H1 (cell line): Measurements from ENCODE around the gene GRID1. TPM values are rescaled to one million over a fixed set of nuclear protein-coding genes. Genes with fewer than 3 reads are reported as not detected.

Source experiments
- CTCF ChIA-PET: fragments of 300-600 bp; sonication (Branson Sonifier 250); formaldehyde crosslinking; loops from one replicate; lab custom pipeline; 2021; ENCODE audit not compliant: partially characterized antibody; lab: Charles Lee
- POLR2A ChIA-PET: fragments of 300-600 bp; sonication (Branson Sonifier 250); formaldehyde crosslinking; loops from one replicate; lab custom pipeline; 2021; ENCODE audit warnings: inconsistent platforms; ENCODE audit not compliant: partially characterized antibody; lab: Charles Lee
- DNase-seq, 2 experiments: peaks; one replicate each; pipeline versions ENCODE4 v3.0.0 to v3.0.0-alpha.2; 2010 to 2022; ENCODE audit warnings: low spot score in 2 of 2, low read depth in 1 of 2, mixed read lengths in 1 of 2
- FAIRE-seq: peaks from 2 replicates; lab custom pipeline; 2011; peaks lifted over from hg19 to GRCh38; lab: Jason Lieb, UNC
- H2AFZ ChIP-seq: 2 replicates; pipeline ENCODE4 v1.8.1; 2012; ENCODE audit warnings: low read length, inconsistent platforms
- H2AK5ac ChIP-seq: 2 replicates; pipeline ENCODE4 v1.6.1; 2013; ENCODE audit warnings: low read depth, low read length
- H2BK120ac ChIP-seq: replicated peaks from 2 replicates; pipeline ENCODE3; 2013; ENCODE audit warnings: low read depth, low read length, inconsistent platforms
- H2BK12ac ChIP-seq: 2 replicates; pipeline ENCODE4 v1.6.1; 2013; ENCODE audit warnings: low read depth, low read length
- H2BK15ac ChIP-seq: 2 replicates; pipeline ENCODE4 v1.6.1; 2013; ENCODE audit warnings: low read length
- H2BK20ac ChIP-seq: 2 replicates; pipeline ENCODE4 v1.6.1; 2013; ENCODE audit warnings: low read length
- H2BK5ac ChIP-seq: 2 replicates; pipeline ENCODE4 v1.6.1; 2013; ENCODE audit warnings: low read depth, low read length
- H3K14ac ChIP-seq: 2 replicates; pipeline ENCODE4 v1.6.1; 2013; ENCODE audit warnings: inconsistent platforms; ENCODE audit not compliant: insufficient read length
- H3K18ac ChIP-seq: 2 replicates; pipeline ENCODE4 v1.6.1; 2013; ENCODE audit warnings: low read length; ENCODE audit errors: extremely low read depth
- H3K23ac ChIP-seq: 2 replicates; pipeline ENCODE4 v1.6.1; 2013; ENCODE audit warnings: inconsistent platforms; ENCODE audit not compliant: insufficient read length
- H3K23me2 ChIP-seq: 2 replicates; pipeline ENCODE4 v1.6.1; 2013; ENCODE audit warnings: low read depth, low read length
- H3K27ac ChIP-seq: 2 replicates; pipeline ENCODE4 v1.6.1; 2011; ENCODE audit warnings: low read depth, low read length, inconsistent platforms
- H3K27me3 ChIP-seq, 4 experiments: replicated peaks in 1 of 4; 1 replicate in 1 of 4; 2 replicates in 3 of 4; pipeline versions ENCODE4 v1.6.1 to v1.8.1; 2011 to 2013; ENCODE audit warnings: low read length in 3 of 4, mild to moderate bottlenecking in 3 of 4, inconsistent platforms in 2 of 4, mixed read lengths in 2 of 4, moderate library complexity in 1 of 4; ENCODE audit not compliant: control insufficient read depth in 3 of 4, insufficient read depth in 3 of 4; ENCODE audit errors: extremely low read depth in 1 of 4
- H3K36me3 ChIP-seq, 4 experiments: 2 replicates each; pipeline versions ENCODE4 v1.6.1 to v1.8.1; 2011 to 2013; ENCODE audit warnings: mild to moderate bottlenecking in 4 of 4, low read length in 3 of 4, moderate library complexity in 2 of 4, control low read depth in 1 of 4, inconsistent platforms in 1 of 4; ENCODE audit not compliant: insufficient read depth in 4 of 4, control insufficient read depth in 2 of 4
- H3K4ac ChIP-seq: replicated peaks from 2 replicates; pipeline ENCODE3; 2013; ENCODE audit warnings: low read length, low read depth, mixed read lengths, inconsistent platforms; ENCODE audit not compliant: insufficient read length
- H3K4me1 ChIP-seq, 4 experiments: replicated peaks in 1 of 4; 1 replicate in 1 of 4; 2 replicates in 3 of 4; pipeline versions ENCODE4 v1.6.1 to v1.8.1; 2011 to 2013; ENCODE audit warnings: low read length in 3 of 4, inconsistent platforms in 2 of 4, mixed read lengths in 1 of 4; ENCODE audit not compliant: insufficient read depth in 4 of 4, control insufficient read depth in 3 of 4
- H3K4me2 ChIP-seq, 2 experiments: 2 replicates each; pipeline versions ENCODE4 v1.6.1 to v1.8.1; 2011 to 2013; ENCODE audit warnings: low read depth in 2 of 2, low read length in 2 of 2, control low read depth in 1 of 2, inconsistent platforms in 1 of 2, mild to moderate bottlenecking in 1 of 2; ENCODE audit not compliant: insufficient read depth in 1 of 2
- H3K4me3 ChIP-seq, 4 experiments: fragments of 200-600, 300-600 bp in 1 of 4; sonication (generic), shearing (Covaris generic), sonication (Bioruptor Twin) in 1 of 4; 2 replicates each; pipeline versions ENCODE4 v1.5.1 to v1.8.1; 2011 to 2016; ENCODE audit warnings: low read length in 4 of 4, low read depth in 3 of 4, control low read depth in 2 of 4, inconsistent platforms in 2 of 4, mild to moderate bottlenecking in 2 of 4, mixed read lengths in 1 of 4, moderate library complexity in 1 of 4; ENCODE audit not compliant: insufficient read depth in 2 of 4; ENCODE audit errors: extremely low read depth in 1 of 4
- H3K56ac ChIP-seq: replicated peaks from 2 replicates; pipeline ENCODE3; 2013; ENCODE audit warnings: low read depth, mild to moderate bottlenecking, mixed read lengths, low read length, inconsistent platforms; ENCODE audit not compliant: insufficient read length
- H3K79me1 ChIP-seq: 2 replicates; pipeline ENCODE4 v1.6.1; 2013; ENCODE audit warnings: low read depth, low read length, control low read depth
- H3K79me2 ChIP-seq, 2 experiments: 2 replicates each; pipeline versions ENCODE4 v1.6.1 to v1.8.1; 2012 to 2013; ENCODE audit warnings: low read length in 2 of 2, mild to moderate bottlenecking in 2 of 2, inconsistent platforms in 1 of 2; ENCODE audit not compliant: insufficient read depth in 2 of 2, control insufficient read depth in 1 of 2
- H3K9ac ChIP-seq, 4 experiments: replicated peaks in 1 of 4; 1 replicate in 1 of 4; 2 replicates in 3 of 4; pipeline versions ENCODE4 v1.6.1 to v1.8.1; 2011 to 2013; ENCODE audit warnings: low read depth in 3 of 4, low read length in 3 of 4, control low read depth in 2 of 4, mild to moderate bottlenecking in 2 of 4, moderate library complexity in 2 of 4, inconsistent platforms in 1 of 4; ENCODE audit errors: extremely low read depth in 1 of 4
- H3K9me3 ChIP-seq, 2 experiments: 2 replicates each; pipeline versions ENCODE4 v1.6.1 to v1.8.1; 2012 to 2013; ENCODE audit warnings: mild to moderate bottlenecking in 2 of 2, moderate library complexity in 2 of 2, control low read depth in 1 of 2, inconsistent platforms in 1 of 2, low read depth in 1 of 2, low read length in 1 of 2, mixed read lengths in 1 of 2; ENCODE audit not compliant: insufficient read depth in 2 of 2
- H4K20me1 ChIP-seq, 2 experiments: replicated peaks in 1 of 2; 2 replicates each; pipeline versions ENCODE3 to v1.8.1; 2011 to 2013; ENCODE audit warnings: inconsistent platforms in 2 of 2, low read length in 2 of 2, mild to moderate bottlenecking in 1 of 2; ENCODE audit not compliant: insufficient read depth in 2 of 2, control insufficient read depth in 1 of 2
- H4K5ac ChIP-seq: 2 replicates; pipeline ENCODE4 v1.6.1; 2013; ENCODE audit warnings: low read length, low read depth, mixed read lengths, inconsistent platforms; ENCODE audit not compliant: insufficient read length
- H4K8ac ChIP-seq: 2 replicates; pipeline ENCODE4 v1.8.0; 2013; ENCODE audit warnings: mild to moderate bottlenecking, moderate library complexity, low read length, inconsistent platforms; ENCODE audit not compliant: insufficient read depth; ENCODE audit errors: extremely low read depth
- H4K91ac ChIP-seq: replicated peaks from 2 replicates; pipeline ENCODE3; 2013; ENCODE audit warnings: low read length, mixed read lengths, inconsistent platforms; ENCODE audit not compliant: insufficient read length
- BACH1 ChIP-seq: IDR thresholded peaks from 2 replicates; pipeline ENCODE4 v1.6.1; 2012; ENCODE audit warnings: low read length, improper control_type of control experiment
- BCL11A ChIP-seq, 2 experiments: IDR thresholded peaks; one replicate each; pipeline ENCODE4 v1.6.1; 2011; ENCODE audit warnings: low read depth in 2 of 2, low read length in 2 of 2, mild to moderate bottlenecking in 2 of 2
- JUN ChIP-seq: IDR thresholded peaks from 2 replicates; pipeline ENCODE4 v1.6.1; 2011; ENCODE audit warnings: low read depth, mild to moderate bottlenecking, improper control_type of control experiment, low read length
- PHF8 ChIP-seq: fragments of 200-600 bp; sonication (generic); conservative IDR thresholded peaks from 2 replicates; pipeline ENCODE4 v1.7.1; 2012; ENCODE audit warnings: low read depth, mild to moderate bottlenecking, inconsistent platforms, low read length, moderate library complexity
- POLR2AphosphoS5 ChIP-seq: IDR thresholded peaks from 2 replicates; pipeline ENCODE4 v1.6.1; 2011; ENCODE audit warnings: low read depth, low read length
- SIX5 ChIP-seq: IDR thresholded peaks from 2 replicates; pipeline ENCODE4 v1.6.1; 2011; ENCODE audit warnings: mild to moderate bottlenecking, low read depth, low read length
- WGBS, 2 experiments: shearing (Covaris generic) in 1 of 2; methylation state at CpG; one replicate each; pipeline versions ENCODE4 v1.1.6 to v1.1.7; 2013 to 2015; ENCODE audit warnings: low lambda C conversion rate in 2 of 2, mixed read lengths in 2 of 2, inconsistent platforms in 1 of 2, low coverage in 1 of 2, missing lambda C conversion rate in 1 of 2; ENCODE audit not compliant: insufficient replicate concordance in 2 of 2, insufficient coverage in 1 of 2, insufficient read length in 1 of 2; ENCODE audit errors: extremely low coverage in 1 of 2, missing lambda C conversion rate in 1 of 2; 5-methylcytosine and 5-hydroxymethylcytosine counted together
- polyA plus RNA-seq, 7 experiments: library from polyadenylated mRNA; depleted of rRNA in 3 of 7; stranded (reverse) in 5 of 7; unstranded in 2 of 7; fragments of >200 nt in 5 of 7; fragments of 200-250 nt in 2 of 7; gene quantifications; 1 replicate in 5 of 7; 2 replicates in 1 of 7; 4 replicates in 1 of 7; pipeline versions ENCODE4 v1.2.1 to v1.2.3, GENCODE V29; 2011 to 2013; ENCODE audit warnings: missing spikeins in 2 of 7, mixed read lengths in 2 of 7
- total RNA-seq: library from RNA; stranded (reverse); fragmentation: NEBNext Ultra II Directional; extraction: Animal tissue kit (Norgen Biotek cat#: 25700); gene quantifications from 2 replicates; pipeline ENCODE4 v1.2.1, GENCODE V29; 2021

Gene GRID1
- total and polyA plus RNA-seq, 2 of the 8 experiments (the other 6 are each of a cell fraction or from before 2014, with no cell fraction given) = 0.22 to 0.30 TPM

GRCh38 chr10:85598646-85599045 lies 767.9 kb downstream of the GRID1 start:
- no peak overlapping the region for H4K91ac ChIP-seq
- H3K4me3 ChIP-seq = no peak overlapping the region
- WGBS, 2 experiments = 89% methylated on average over 6 of the region's 6 CpGs; no CpG with 5 or more reads in 1 of the 2 experiments
- no peaks in the 10 kb centered on the region; a peak in 1 of 4 replicates for H3K9me3 ChIP-seq
- H3K79me1 ChIP-seq = no peaks in the 10 kb centered on the region
- no peak overlapping the region for H2BK5ac ChIP-seq
- CTCF ChIA-PET = interaction anchor here (1.0 kb wide), 1 partner anchor 15 kb away, joined by 3 read pairs; no protein-coding TSS in a partner anchor
- no peaks in the 10 kb centered on the region for H3K27me3 ChIP-seq
- no peak overlapping the region for H3K18ac ChIP-seq
- no peak overlapping the region for H2BK15ac ChIP-seq
- POLR2A ChIA-PET = no interaction called here
- peaks cover 2% of the 10 kb centered on the region; the same call in 1 of the 2 replicates for H3K23me2 ChIP-seq
- peak in 1 of 2 experiments; percentile 17 for DNase-seq
- peaks cover 0 to 2% (median 0%) of the 10 kb centered on the region in 4 experiments; a peak in 1 of 7 replicates for H3K4me1 ChIP-seq
- H3K56ac ChIP-seq = no peak overlapping the region
- H3K4ac ChIP-seq = no peak overlapping the region
- H4K8ac ChIP-seq = no peak overlapping the region
- H3K14ac ChIP-seq = no peak overlapping the region
- H2AFZ ChIP-seq = no peak overlapping the region
- no peak overlapping the region for H3K9ac ChIP-seq
- H3K4me2 ChIP-seq = no peak overlapping the region
- no peak overlapping the region for H3K27ac ChIP-seq
- no peak overlapping the region for H3K23ac ChIP-seq
- TF ChIP-seq PHF8 (no peak), POLR2AphosphoS5 (no peak), JUN (no peak), BACH1 (no peak), BCL11A (IDR thresholded peaks at IDR 0.05; ENCODE audit: low read depth in 2 of 2, low read length in 2 of 2) (no peak), SIX5 (no peak)
- no peaks in the 10 kb centered on the region for H3K36me3 ChIP-seq
- FAIRE-seq = no peak
- H4K5ac ChIP-seq = no peak overlapping the region
- no peaks in the 10 kb centered on the region for H3K79me2 ChIP-seq
- H2BK120ac ChIP-seq = no peak overlapping the region
- H2BK20ac ChIP-seq = no peak overlapping the region
- H4K20me1 ChIP-seq = no peaks in the 10 kb centered on the region
- no peak overlapping the region for H2AK5ac ChIP-seq
- H2BK12ac ChIP-seq = no peak overlapping the region
